Gastroesophageal sphincter (tissue), 4 donors: Measurements from ENCODE around the gene PRDM15. TPM values are rescaled to one million over a fixed set of nuclear protein-coding genes. Genes with fewer than 3 reads are reported as not detected.

Experiments
- ATAC-seq: fragments of 150-250 bp; one replicate; pipeline ENCODE4 v1.9.1; 2016; ENCODE audit warnings: mild to moderate bottlenecking, moderate library complexity
- H3K27ac ChIP-seq, 4 donors: fragments of 200-600 bp; sonication (generic) in 3 of 4; 1 replicate in 3 of 4; 2 replicates in 1 of 4; pipeline ENCODE4 v1.5.1; 2016 to 2019
- H3K27me3 ChIP-seq: fragments of 200-600 bp; sonication (generic); one replicate; pipeline ENCODE4 v1.5.1; 2019
- H3K36me3 ChIP-seq, 2 donors: fragments of 200-600 bp; sonication (generic); one replicate each; pipeline ENCODE4 v1.5.1; 2019; ENCODE audit warnings: control low read depth in 1 of 2
- H3K4me1 ChIP-seq, 3 donors: fragments of 200-600 bp; sonication (generic); 1 replicate in 2 of 3; 2 replicates in 1 of 3; pipeline ENCODE4 v1.5.1; 2016 to 2019; ENCODE audit warnings: control low read depth in 2 of 3
- H3K4me3 ChIP-seq, 2 donors: fragments of 200-600 bp; sonication (generic); one replicate each; pipeline ENCODE4 v1.5.1; 2019; ENCODE audit warnings: mild to moderate bottlenecking in 1 of 2, moderate library complexity in 1 of 2
- H3K9me3 ChIP-seq, 3 donors: fragments of 200-600 bp; sonication (generic); one replicate each; pipeline ENCODE4 v1.5.1; 2017 to 2019; ENCODE audit warnings: control low read depth in 2 of 3
- CTCF ChIP-seq, 4 experiments: fragments of 200-600 bp in 2 of 4; fragments of 450-650 bp in 2 of 4; sonication (generic) in 1 of 4; IDR thresholded peaks; one replicate each; pipeline ENCODE4 v1.5.1; 2017 to 2019; ENCODE audit warnings: antibody characterized with exemption in 4 of 4, mild to moderate bottlenecking in 2 of 4, moderate library complexity in 2 of 4
- EP300 ChIP-seq: sonication (generic); formaldehyde crosslinking; IDR thresholded peaks from one replicate; pipeline ENCODE4 v1.6.1; 2017; ENCODE audit warnings: antibody characterized with exemption, mild to moderate bottlenecking
- POLR2A ChIP-seq, 2 donors: fragments of 450-650 bp; IDR thresholded peaks; one replicate each; pipeline ENCODE4 v1.6.1; 2017; ENCODE audit warnings: antibody characterized with exemption in 2 of 2, mild to moderate bottlenecking in 2 of 2, moderate library complexity in 1 of 2
- POLR2AphosphoS5 ChIP-seq: sonication (generic); formaldehyde crosslinking; IDR thresholded peaks from one replicate; pipeline ENCODE4 v1.6.1; 2017; ENCODE audit warnings: antibody characterized with exemption
- WGBS, 2 donors: methylation state at CpG; one replicate each; pipeline ENCODE4 v1.1.5; 2018; ENCODE audit warnings: low coverage in 1 of 2; 5-methylcytosine and 5-hydroxymethylcytosine counted together
- total RNA-seq, 4 donors: library from RNA; depleted of rRNA; stranded (reverse); fragments of >200 nt; gene quantifications; one replicate each; pipeline ENCODE4 v1.1.0, GENCODE V29; 2016

Gene PRDM15
- total RNA-seq, 4 donors from 2014 or later, result 2.9 to 8.2 (median 7.2) TPM

- no peak for TF ChIP-seq CTCF (IDR thresholded peaks at IDR 0.05)
- TF ChIP-seq POLR2AphosphoS5, result no peak
- TF ChIP-seq POLR2A (IDR thresholded peaks at IDR 0.05), result no peak
- no peak for ATAC-seq
- peaks cover 0 to 35% (median 14%) of the 10 kb centered on the region in 3 donors for H3K4me1 ChIP-seq
- H3K9me3 ChIP-seq, result no peaks in the 10 kb centered on the region
- 6 to 7% methylated on average over 11 to 20 of the region's 53 CpGs for WGBS, 2 donors
- H3K27ac ChIP-seq, result peak within 1 kb of the TSS in 3 of 4 donors; percentile 41 to 67 (median 66)
- H3K36me3 ChIP-seq, result no peaks in the 10 kb centered on the region
- peaks cover 100% of the 10 kb centered on the region for H3K27me3 ChIP-seq
- H3K4me3 ChIP-seq, result peak within 1 kb of the TSS in 1 of 2 donors; percentile 44
These were observed 112.1 kb downstream of the PRDM15 start, which contains the start of gene RIPK4 for GRCh38 chr21:41766883-41767605. Gene RIPK4 (minus strand): TSS chr21:41767052. CDS start chr21:41767041, 11 bp downstream.

- Histone ChIP-seq H3K9me3 (no peaks in the 10 kb centered on the region), H3K27me3 (peaks cover 100% of the 10 kb centered on the region), H3K36me3 (no peaks in the 10 kb centered on the region), H3K4me3 (peak overlapping the region in 1 of 2 donors; percentile 44), H3K4me1 (peaks cover 0 to 43% (median 18%) of the 10 kb centered on the region in 3 donors), H3K27ac (peak overlapping the region in 3 of 4 donors; percentile 41 to 67 (median 66))
- no peak for ATAC-seq
- TF ChIP-seq CTCF (IDR thresholded peaks at IDR 0.05) (no peak), POLR2AphosphoS5 (no peak), POLR2A (IDR thresholded peaks at IDR 0.05) (no peak), EP300 (no peak)
- 33 to 46% methylated on average over 1 to 2 of the region's 88 CpGs for WGBS, 2 donors
These were observed 112.9 kb downstream of the PRDM15 start for GRCh38 chr21:41765973-41766882.

GRCh38 chr21:41765420-41765821 is 113.7 kb downstream of the PRDM15 start:
- H3K36me3 ChIP-seq, result no peaks in the 10 kb centered on the region
- no peak overlapping the region for H3K4me3 ChIP-seq
- H3K9me3 ChIP-seq, result no peaks in the 10 kb centered on the region
- H3K27me3 ChIP-seq, result peaks cover 100% of the 10 kb centered on the region
- WGBS, 2 donors, result 50 to 68% methylated on average over 2 to 9 of the region's 11 CpGs
- H3K4me1 ChIP-seq, result peaks cover 0 to 48% (median 18%) of the 10 kb centered on the region in 3 donors
- no peak overlapping the region for H3K27ac ChIP-seq
- ATAC-seq, result no peak
- TF ChIP-seq CTCF (IDR thresholded peaks at IDR 0.05), result no peak
- no peak for TF ChIP-seq POLR2A (IDR thresholded peaks at IDR 0.05)
- TF ChIP-seq EP300, result no peak
- no peak for TF ChIP-seq POLR2AphosphoS5

- ATAC-seq, result no peak
- no peaks in the 10 kb centered on the region for H3K36me3 ChIP-seq
- H3K9me3 ChIP-seq, result no peaks in the 10 kb centered on the region
- WGBS, 2 donors, result 73 to 74% methylated on average over 4 of the region's 7 CpGs
- TF ChIP-seq POLR2A (IDR thresholded peaks at IDR 0.05) (no peak), POLR2AphosphoS5 (no peak), CTCF (IDR thresholded peaks at IDR 0.05) (no peak), EP300 (no peak)
- no peak overlapping the region for H3K4me3 ChIP-seq
- no peak overlapping the region for H3K27ac ChIP-seq
- peaks cover 100% of the 10 kb centered on the region for H3K27me3 ChIP-seq
- peaks cover 0 to 48% (median 18%) of the 10 kb centered on the region in 3 donors for H3K4me1 ChIP-seq
These were observed 114.4 kb downstream of the PRDM15 start for GRCh38 chr21:41764558-41765419.
